ENCODE data around the gene FOLR1. TPM values are rescaled to one million over a fixed set of nuclear protein-coding genes. Genes with fewer than 3 reads are reported as not detected.
A peak's percentile ranks its signal among the peaks of the same experiment; 100 is the strongest.

The FOLR1 gene
- total RNA-seq, 1 donor = 0.36 TPM

GRCh38 chr11:72244361-72245262 lies 52.7 kb downstream of the FOLR1 start:
- Histone ChIP-seq H3K36me3 (ENCODE audit: insufficient read depth, low read length) (no peaks in the 10 kb centered on the region), H3K27ac (ENCODE audit: low read depth, low read length) (no peak overlapping the region), H3K4me1 (ENCODE audit: insufficient read depth, low read length) (no peaks in the 10 kb centered on the region), H2AFZ (ENCODE audit: low read length) (no peak overlapping the region), H4K20me1 (ENCODE audit: insufficient read depth, low read length) (no peaks in the 10 kb centered on the region), H3K27me3 (ENCODE audit: insufficient read depth, low read length) (peaks cover 67% of the 10 kb centered on the region), H3K4me3 (ENCODE audit: insufficient read depth, low read length) (no peak overlapping the region), H3K4me2 (ENCODE audit: insufficient read depth, low read length) (no peak overlapping the region), H3K79me2 (ENCODE audit: insufficient read depth, low read length) (no peaks in the 10 kb centered on the region), H3K9me3 (ENCODE audit: low read depth, low read length) (no peaks in the 10 kb centered on the region)
- no peak for TF ChIP-seq CTCF (IDR thresholded peaks at IDR 0.05; ENCODE audit: extremely low read depth, low read depth, low read length)
- DNase-seq (ENCODE audit: insufficient read length, low spot score, missing footprints) = peak; percentile 83

- peak; percentile 72 for DNase-seq (ENCODE audit: insufficient read length, low spot score, missing footprints)
- no peaks in the 10 kb centered on the region for H3K9me3 ChIP-seq (ENCODE audit: low read depth, low read length)
- H3K4me3 ChIP-seq (ENCODE audit: insufficient read depth, low read length) = no peak overlapping the region
- no peaks in the 10 kb centered on the region for H3K4me1 ChIP-seq (ENCODE audit: insufficient read depth, low read length)
- H3K27me3 ChIP-seq (ENCODE audit: insufficient read depth, low read length) = peaks cover 68% of the 10 kb centered on the region
- H3K27ac ChIP-seq (ENCODE audit: low read depth, low read length) = no peak overlapping the region
- no peak overlapping the region for H3K4me2 ChIP-seq (ENCODE audit: insufficient read depth, low read length)
- no peak for TF ChIP-seq CTCF (IDR thresholded peaks at IDR 0.05; ENCODE audit: extremely low read depth, low read depth, low read length)
- no peaks in the 10 kb centered on the region for H3K79me2 ChIP-seq (ENCODE audit: insufficient read depth, low read length)
- H4K20me1 ChIP-seq (ENCODE audit: insufficient read depth, low read length) = no peaks in the 10 kb centered on the region
- no peak overlapping the region for H2AFZ ChIP-seq (ENCODE audit: low read length)
- no peaks in the 10 kb centered on the region for H3K36me3 ChIP-seq (ENCODE audit: insufficient read depth, low read length)
These were observed 53.4 kb downstream of the FOLR1 start for GRCh38 chr11:72245263-72245816.

Other genes starting within 250 kb of the FOLR1 start
- 4.0 and 4.4 TPM in 2 replicates for gene IL18BP, start 193.2 kb upstream of the FOLR1 start, total RNA-seq
- gene NUMA1, start 111.6 kb upstream of the FOLR1 start, total RNA-seq = 176 and 182 TPM in 2 replicates
- gene LRRC51, start 111.3 kb upstream of the FOLR1 start, total RNA-seq = 5.1 and 6.2 TPM in 2 replicates
- 131 and 138 TPM in 2 replicates for gene LAMTOR1, start 88.8 kb upstream of the FOLR1 start, total RNA-seq
- not detected in 2 replicates for gene TOMT, start 86.2 kb upstream of the FOLR1 start, total RNA-seq
- 21.7 and 23.0 TPM in 2 replicates for gene ANAPC15, start 79.4 kb upstream of the FOLR1 start, total RNA-seq
- gene FOLR3, start 56.4 kb upstream of the FOLR1 start, total RNA-seq = 0.88 and 1.1 TPM in 2 replicates
- gene FOLR2, start 24.7 kb downstream of the FOLR1 start, total RNA-seq = not detected in 2 replicates
- gene INPPL1, start 32.6 kb downstream of the FOLR1 start, total RNA-seq = 86.5 and 92.2 TPM in 2 replicates
- gene PHOX2A, start 52.0 kb downstream of the FOLR1 start, total RNA-seq = not detected in 2 replicates
- gene CLPB, start 242.4 kb downstream of the FOLR1 start, total RNA-seq = 18.9 and 20.3 TPM in 2 replicates

Measured in osteoblast (primary cell).